Stimulated activated CD8-positive, alpha-beta memory T cell treated with anti-CD3 and anti-CD28 coated beads, Interleukin-12 subunit alpha, Interleukin-12 subunit beta, amount 100 ng/mL, for 4 hours (primary cell): ENCODE measurements around the gene INSYN2B.

Source experiments
- DNase-seq: peaks from one replicate; pipeline ENCODE4 v3.0.0-alpha.2; 2020; ENCODE audit warnings: low read depth

The INSYN2B gene

DNA sequence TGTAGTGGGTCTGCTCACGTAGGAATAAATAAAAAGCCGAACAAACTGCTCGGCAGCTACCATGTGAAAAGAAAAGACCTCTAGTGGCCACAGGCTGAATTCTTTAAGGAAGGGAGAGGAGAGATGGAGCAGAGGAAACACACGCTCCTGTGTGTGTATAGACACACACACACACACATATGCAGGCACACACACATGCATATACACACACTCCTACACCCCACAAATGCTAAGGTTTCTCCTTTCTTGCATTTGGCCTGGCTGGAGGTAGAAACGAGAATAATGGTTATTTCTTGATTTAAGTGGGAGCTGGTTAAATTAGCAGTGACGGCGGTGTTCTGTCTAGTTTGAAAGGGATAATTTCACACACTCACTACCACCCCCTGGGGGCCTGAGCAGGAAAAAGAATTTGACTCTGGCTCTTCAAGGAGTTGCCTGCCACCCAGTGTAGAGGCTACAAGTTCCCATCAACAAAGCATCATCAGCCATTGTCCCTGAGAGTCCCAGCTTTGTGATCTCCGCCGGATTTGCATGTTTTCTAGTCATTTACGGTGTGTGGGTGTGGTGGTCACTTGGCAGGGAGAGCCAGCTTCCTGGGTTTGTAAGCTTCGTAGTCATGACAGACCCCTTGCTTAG, at the start of gene INSYN2B:
INSYN2B (minus strand) TSS at position 78 of the 636 bp plus-strand sequence. CDS start 96,597 bp downstream, outside the sequence.
- no peak for DNase-seq

DNA sequence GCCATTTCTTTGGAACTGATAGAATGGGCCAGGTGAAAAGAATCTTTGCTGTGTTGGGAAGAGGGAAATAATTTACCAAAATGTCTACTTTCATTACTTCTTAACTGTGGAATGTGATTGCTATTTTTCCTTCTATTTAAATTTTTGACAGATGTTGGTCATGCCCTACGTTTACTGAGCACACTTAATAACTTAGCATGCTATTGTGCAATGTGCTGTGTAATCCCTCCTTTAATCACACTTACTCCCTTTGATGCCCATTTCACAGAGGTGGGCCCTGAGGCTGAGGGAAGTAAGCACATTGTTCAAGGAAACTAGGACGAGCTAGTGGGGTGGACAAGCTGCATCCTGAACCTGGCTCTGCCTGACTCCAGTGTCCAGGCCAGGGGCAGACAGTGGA, 47.8 kb upstream of the INSYN2B start:
- no peak for DNase-seq

DNA sequence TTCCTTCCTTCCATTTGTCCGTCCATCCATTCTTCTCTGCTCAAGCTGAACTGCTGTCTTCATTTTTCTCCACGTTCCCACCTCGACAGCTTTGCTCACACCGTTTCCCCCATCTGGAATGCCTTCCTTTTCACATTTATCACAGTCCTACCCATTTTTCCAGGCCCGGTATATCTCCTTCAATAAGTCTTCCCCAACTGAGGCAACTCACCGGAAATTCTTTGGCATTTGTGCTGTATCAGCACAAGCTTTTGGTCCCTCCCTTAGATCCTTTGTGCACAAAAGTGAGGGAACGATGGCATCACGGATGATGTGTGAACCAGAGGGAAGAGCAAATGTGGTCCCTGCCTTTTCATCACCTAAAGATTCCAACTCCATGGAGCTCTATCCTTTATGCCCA, 45.6 kb upstream of the INSYN2B start:
- no peak for DNase-seq

DNA sequence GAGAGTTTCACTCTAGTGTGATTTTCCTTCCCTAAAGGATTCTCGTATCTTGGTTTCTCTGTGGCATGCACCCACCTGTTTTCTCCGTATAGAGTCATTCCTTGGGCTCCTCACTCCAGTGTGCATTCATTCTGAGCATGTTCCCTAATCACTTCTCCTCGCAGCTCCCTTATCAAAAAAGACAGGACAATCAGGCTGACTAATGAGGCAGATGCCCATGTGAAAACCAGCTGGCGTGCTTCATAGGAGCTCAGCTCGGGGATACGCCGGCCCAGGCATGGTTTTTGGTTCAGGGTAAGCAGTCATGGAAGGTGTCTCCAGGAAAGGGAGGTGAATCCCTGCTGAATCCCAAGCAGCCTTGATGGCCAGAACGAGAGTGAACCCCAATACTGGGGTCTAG, 41.2 kb upstream of the INSYN2B start:
- DNase-seq = no peak

DNA sequence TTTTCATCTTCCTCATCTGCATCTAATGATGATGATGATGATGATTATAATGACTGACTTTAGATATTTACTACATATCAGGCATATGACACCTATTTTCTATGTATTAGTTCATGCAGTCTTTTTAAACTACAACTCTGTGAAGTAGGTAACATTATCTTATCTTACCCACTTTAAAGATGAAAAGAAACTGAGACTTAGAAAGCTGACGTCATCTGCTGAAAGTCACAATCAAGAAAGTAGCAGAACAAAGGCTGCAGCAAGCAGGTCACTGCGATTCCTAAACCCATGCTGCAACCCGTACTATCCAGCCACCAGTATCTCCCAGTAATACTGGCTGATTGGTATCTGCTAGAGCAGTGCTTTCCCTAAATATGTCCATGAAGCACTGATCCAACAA, 40.1 kb upstream of the INSYN2B start:
- DNase-seq = no peak

DNA sequence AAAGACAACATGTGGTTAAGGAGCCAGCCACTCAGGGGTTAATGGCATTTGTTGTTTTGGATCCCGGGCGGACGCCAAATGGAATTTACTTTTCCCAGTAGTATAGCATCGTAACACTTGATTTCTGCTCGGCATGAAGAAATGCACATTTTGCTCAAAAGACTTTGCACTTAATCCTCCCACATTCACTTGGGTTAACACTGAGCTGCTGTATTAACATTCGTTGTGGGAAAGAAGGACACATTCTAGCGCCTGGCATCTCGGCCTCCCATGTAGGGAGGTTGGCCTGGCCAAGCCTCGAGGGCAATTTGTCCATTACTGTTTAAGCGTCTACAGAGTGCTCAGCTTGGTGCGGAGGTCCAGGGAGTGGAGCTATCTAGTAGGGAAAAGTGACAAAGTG, 32.3 kb upstream of the INSYN2B start:
- no peak for DNase-seq

DNA sequence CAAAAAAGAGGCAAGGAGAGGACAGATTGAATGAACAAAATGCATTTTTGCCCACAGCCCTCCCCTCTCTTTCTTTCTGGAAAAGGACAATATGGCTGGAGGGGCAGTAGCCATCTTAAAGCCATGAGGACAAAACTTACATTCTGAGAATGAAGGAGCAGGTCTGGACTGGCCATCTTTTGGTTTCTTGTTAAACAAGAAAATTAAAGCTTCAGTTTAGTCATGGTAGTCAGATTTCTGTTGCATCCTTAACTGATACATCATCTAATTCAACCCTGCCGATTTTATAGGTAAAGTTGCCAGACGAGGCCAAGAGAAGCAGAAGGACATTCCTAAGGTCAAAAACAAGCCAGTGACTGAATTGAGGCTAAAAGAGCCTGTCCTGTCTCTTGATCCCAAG, 31.5 kb upstream of the INSYN2B start:
- DNase-seq = no peak

DNA sequence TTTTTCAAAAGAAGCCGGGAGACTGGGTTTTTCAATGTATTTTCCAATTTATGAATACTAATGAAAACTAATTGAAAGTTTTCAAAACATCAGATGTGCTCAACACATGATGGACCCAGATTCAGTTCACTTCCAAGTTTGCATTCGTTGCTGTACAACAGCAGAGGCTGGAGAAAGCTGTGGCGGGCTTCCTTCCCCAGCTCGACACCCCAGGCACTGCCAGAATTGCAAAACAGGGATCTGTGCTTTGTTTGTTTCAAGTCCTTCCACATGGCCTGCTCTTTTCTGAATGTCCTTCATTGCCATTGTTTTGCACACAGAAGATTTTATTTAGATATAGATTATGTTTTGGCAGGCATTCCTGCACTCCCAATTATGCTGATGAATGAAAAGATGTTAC, 30.3 kb upstream of the INSYN2B start:
- DNase-seq = no peak

DNA sequence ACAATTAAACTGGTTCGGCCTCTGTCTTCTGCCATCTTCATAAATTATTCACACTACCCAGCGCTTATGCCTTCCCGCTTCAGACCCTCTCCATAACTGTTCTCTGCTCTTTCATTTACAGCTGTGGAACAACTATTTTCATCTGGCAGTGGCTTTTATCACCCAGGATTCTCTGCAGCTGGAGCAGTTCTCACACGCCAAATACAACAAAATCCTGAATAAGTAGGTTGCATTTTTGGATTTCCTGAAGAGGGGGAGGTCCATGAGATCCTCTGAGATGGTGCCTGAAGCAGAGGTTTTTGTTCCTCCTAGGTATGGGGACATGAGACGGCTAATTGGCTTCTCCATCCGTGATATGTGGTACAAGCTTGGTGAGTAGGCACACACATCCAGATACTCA, 28.1 kb upstream of the INSYN2B start:
- DNase-seq = no peak

DNA sequence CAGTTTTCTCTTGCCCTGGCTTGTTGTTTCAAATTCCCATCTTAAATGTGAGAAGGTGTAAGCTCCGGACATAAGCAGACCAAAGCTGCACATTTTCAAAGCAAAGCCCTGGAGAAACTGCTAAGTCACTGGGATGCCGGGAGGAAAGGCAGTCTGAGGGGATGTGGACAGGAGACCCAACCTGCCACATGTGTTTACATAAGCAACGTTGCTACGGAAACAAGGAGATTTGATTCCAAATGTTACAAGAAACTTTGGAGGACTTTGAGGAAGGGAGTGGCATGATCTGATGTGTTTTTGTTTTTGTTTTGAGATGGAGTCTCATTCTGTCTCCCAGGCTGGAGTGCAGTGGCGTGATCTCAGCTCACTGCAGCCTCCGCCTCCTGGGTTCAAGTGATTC, 25.7 kb upstream of the INSYN2B start:
- no peak for DNase-seq

DNA sequence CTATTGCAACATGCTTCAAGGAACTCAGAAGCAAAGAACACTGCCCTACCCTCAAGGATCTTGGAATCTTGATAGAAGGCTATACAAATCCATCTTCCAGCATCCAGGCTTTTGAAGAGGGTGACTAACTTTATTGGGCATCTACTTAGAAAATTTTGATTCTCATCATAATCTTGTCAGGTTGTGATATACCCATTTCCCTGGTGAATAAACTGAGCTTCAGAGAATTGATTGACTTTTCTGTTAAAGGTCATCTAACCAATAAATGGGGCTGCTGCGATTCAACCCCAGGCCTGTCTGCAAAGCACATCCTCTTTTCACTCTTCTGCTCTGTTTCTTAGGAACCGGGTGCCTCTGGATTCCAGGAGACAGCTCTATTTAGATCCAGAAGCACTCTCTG, 19.9 kb upstream of the INSYN2B start:
- no peak for DNase-seq

DNA sequence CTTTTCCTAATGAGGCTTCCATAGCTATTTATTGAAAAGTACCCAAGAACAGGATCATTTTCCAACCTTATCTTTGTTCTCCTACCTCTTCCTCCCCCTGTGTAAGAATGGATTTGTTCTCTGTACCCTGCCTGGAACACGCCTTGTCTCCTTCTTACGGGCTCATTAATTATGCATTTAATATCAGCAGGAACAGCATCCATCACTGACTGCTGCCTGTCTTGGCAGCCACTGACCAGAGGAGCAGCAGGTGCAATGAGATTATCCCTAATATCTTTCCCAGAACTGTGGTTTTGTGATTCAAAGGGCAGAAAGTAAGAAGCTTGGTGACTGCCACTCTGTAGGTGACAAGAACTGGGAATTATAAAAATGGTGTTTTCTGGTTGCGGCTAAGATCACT, 19.3 kb upstream of the INSYN2B start:
- no peak for DNase-seq

DNA sequence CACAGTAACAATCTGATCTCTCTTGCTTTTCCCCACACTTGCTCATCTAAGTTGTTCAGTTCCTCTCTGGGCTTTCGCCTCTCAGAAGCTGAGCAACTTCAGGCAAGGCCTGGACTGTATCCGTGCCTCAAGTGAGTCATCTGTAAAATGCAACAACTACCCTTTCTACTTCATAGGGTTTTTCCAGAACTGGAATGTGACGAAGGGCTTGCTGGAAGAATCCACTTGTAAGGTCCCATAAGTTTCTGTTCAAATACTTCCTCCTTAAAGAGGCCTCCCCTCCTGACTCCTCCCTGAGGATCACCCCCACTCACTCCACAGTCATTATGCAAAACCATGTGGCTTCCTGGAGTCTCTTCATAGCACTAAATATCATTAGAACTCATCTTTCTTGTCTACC, 17.5 kb upstream of the INSYN2B start:
- DNase-seq = no peak

DNA sequence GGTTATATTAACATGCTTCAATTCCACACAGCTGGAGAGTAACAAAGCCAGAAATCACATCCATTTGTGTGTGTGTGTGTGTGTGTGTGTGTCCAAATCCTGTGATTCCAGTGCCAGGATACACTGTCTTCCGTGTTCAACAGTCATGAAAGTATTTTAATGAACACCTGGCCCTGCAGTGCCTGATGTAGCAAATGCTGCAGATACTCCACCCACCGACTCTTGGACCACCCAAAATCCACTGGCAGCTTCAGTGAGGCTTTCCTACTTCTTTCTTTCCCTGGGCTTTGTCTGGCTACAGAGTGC, 13.1 kb upstream of the INSYN2B start:
- DNase-seq = no peak

DNA sequence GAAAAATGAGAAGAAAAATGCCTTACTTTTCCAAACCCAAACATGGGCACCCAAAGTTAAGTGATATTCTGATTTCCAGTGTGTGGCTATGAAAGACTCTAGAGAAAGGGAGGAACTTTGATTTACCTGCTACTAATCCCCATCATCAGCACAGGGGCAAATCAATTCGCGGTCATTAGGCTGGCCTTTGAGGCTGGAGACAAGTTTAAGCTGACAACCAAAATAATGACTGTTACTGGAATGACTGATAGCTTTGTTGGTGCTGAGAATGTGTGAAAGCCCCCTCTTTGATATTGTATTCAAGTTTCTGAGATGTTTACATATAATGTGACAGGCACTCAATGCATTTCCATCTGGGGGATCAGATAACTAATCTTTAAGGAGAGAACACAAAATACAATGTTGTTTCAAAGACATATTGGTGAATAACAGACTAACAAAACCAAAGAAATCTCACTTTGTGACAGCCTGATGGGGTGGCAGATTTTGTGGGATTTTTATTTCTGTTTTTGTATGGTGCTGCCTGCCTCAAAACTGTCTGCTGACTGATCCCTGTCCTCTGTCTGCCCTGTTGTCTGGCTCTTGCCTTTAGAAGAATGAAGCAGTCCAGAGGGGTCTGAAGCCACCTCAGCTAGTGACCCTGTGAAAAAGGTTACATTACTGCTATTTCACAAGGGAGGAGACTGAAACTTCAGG, 12.6 kb upstream of the INSYN2B start:
- no peak for DNase-seq

DNA sequence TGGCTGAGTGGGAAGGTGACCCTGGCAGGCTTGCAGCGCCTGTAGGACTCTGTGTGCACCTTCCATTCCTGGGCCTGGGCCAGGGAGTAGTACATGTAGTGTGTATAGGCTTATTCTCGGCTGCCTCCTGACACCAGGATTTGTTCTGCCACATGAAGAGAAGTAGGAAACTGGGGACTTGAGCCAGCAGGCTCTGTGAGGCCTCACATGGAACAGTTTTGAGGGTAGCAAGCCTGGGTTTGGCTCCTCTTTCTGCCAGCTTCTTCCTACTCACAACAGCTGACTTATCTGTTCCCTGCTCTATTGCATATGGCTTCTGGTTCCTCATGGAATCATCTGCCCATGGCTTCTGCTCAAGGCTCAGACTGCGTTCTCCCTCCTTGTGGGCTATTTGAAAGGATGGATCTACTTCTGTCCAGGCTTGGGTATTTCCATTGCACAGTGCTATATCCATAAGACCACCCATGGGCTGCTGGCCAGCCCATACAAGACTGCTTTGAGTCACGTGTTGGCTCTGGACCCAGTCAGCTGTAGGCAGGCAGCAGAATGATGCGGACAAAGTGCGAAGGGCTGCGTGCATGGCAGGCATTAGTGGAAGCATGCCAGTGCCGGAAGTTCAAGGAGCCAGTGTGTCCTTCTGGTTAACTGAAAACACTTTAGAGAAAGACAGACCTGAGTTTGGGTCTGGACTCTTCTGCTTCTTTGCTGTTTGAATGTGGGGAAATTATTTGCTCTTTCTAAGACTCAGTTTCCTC, 11.0 kb upstream of the INSYN2B start:
- DNase-seq = no peak

DNA sequence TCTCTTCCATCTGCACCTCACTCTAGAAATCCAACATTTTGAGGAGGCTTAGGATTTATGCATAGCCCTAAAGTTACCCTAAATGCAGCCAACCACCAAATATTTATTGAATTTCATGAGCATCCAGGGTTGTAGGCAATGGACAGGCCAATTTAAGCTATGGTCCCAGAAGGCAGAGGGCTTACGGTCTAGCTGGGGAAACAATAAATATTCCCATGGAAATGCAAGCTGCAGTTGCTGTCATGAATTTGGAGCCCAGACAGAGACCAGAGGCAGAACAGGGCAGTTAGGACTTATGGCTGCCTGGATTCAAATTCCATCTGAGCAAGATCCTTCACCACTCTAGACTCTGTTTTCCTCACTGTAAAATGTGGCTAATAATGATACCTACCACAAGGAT, 9.1 kb upstream of the INSYN2B start:
- DNase-seq = no peak

DNA sequence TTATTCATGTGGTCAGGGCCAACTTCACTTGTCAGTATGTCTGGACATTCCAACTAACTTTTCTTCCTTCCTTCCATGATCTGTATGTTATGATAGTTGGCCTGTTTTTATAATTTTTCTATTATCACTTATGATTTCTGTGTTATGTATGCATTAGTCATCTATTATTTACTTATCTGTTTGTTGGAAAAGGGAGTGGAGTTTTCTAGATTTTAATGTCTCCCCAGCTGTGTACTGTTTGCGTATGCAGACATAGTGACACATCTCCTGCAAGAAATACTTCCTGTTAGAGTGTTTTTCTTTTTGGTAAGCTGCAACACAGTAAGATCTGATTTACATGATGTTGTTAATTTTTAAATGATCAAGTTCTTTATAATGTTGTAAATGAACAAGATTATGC, 8.7 kb upstream of the INSYN2B start:
- DNase-seq = no peak

DNA sequence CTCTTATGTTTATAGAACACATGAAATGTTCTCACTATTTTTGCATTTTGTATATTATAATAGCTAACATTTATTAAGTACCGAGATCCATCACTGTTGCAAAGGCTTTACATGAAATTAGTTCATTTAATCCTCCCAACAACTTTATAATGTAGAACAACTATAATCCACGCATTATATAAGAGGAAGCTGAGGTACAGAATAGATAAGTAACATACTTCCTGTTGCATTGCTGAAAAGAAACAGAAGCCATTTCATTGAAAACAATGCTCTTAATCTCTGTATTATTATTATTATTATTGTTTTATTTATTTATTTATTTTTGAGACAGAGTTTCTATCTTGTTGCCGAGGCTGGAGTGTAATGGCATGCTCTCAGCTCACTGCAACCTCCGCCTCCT, 7.9 kb upstream of the INSYN2B start:
- DNase-seq = no peak

DNA sequence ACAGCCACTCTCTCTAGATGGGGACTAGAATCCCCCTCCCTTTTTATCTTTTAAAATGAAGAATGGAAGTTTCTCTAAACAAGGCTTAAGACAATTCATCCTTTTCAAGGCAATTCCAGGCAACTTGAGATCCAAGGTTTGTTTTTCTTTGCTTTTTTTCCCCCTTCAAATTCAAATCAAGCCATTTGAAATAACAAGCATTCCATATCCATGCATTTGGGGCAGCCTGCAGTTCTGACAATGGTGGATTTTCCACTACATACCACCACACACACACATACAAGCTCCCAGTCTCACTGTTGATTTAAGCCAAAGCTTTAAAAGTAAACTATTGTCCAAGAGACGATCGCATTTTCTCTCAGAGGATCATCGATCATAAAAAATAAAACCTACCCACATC, 424 bp downstream of the INSYN2B start:
- no peak for DNase-seq

DNA sequence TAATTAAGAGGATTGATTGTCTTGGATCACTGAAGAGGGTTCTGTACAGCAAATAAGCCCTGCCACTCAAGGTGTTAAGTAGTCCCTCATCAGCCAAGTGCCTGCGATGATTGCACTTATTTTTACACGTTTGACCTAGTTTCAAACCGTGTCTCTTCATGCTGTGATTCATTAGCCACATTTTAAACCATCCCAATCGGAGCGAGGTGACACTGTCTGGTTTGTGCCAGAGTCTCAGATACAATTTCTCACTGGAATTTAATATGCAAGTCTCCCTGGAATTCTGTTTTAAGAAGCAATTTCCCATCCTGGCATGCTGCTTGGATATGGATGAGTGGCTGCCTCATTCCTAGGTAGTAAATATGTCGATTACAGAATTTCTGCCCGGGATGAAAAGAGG, 1.6 kb downstream of the INSYN2B start:
- no peak for DNase-seq

DNA sequence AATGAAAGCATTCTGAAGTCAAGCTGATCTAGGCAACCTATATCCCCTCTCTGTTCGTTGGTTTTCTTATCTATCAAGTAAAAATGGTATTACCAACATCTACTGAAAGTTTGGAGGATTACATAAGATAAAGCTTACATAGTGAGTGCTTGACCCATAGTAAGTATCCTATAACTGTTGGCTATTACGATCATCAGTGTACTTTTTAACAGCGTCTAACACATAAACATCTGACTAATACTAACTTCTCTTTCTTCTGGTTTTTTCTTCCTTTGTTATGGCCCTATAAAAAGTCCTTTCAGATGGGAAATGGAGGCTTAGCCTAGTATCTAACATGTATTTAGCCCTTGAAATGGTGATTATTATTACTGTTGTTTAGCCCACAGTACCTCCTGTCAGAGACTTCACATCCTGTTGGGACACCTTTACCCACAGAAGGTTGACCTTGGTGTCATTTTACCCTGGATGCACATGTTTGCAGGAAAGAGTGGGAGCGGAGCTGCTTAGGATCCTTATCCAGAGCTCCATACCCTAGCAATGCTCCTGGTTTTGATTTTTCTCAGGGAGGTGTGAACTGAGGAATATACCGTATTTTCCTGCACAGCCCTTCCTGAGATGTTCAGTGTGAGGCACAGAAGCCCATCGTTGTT, 6.0 kb downstream of the INSYN2B start:
- DNase-seq = no peak

DNA sequence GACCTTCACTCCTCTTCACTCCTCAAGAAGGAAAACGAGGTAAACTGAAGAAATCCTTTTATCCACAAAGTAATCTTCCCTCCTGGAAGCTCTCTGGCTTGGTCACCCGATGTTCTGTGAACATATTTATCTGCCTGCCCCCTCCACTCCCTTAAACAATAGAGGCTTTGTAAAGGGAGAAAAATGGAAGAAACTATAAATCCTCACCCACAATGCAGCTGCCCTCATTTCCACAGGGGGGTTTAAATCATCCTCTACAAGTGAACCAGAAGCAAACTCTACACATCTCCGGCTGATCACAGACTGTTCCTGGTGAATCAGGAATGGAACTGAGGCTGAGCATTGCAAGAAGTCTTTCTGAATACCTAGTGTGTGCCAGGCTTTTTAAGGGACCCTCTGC, 7.2 kb downstream of the INSYN2B start:
- no peak for DNase-seq
